GM23338 (cell line): ENCODE results near the gene SGMS2.

ENCODE experiments used
- CREB1 ChIP-seq: fragments of 250-450 bp; sonication (Bioruptor Pico); IDR thresholded peaks from 2 replicates; pipeline ENCODE4 v1.5.0; 2020; ENCODE audit warnings: low read depth, mild to moderate bottlenecking, moderate library complexity
- ETS1 ChIP-seq: IDR thresholded peaks from 2 replicates; pipeline ENCODE4 v1.6.1; 2016; ENCODE audit warnings: antibody characterized with exemption
- EZH2 ChIP-seq: fragments of 200-600 bp; sonication (generic); IDR thresholded peaks from one replicate; pipeline ENCODE4 v1.8.0; 2017; ENCODE audit warnings: antibody characterized with exemption, mild to moderate bottlenecking, low read depth; ENCODE audit not compliant: unreplicated experiment
- EZH2phosphoT487 ChIP-seq: fragments of 200-600 bp; sonication (generic); IDR thresholded peaks from one replicate; pipeline ENCODE4 v1.8.1; 2018; ENCODE audit warnings: antibody characterized with exemption; ENCODE audit not compliant: unreplicated experiment
- JUNB ChIP-seq: IDR thresholded peaks from one replicate; pipeline ENCODE4 v1.6.1; 2016; ENCODE audit warnings: antibody characterized with exemption; ENCODE audit not compliant: unreplicated experiment
- POLR2AphosphoS5 ChIP-seq: IDR thresholded peaks from 2 replicates; pipeline ENCODE4 v1.6.1; 2016; ENCODE audit warnings: antibody characterized with exemption, low read depth
- REST ChIP-seq: IDR thresholded peaks from one replicate; pipeline ENCODE4 v1.6.1; 2018; ENCODE audit warnings: antibody characterized with exemption; ENCODE audit not compliant: unreplicated experiment
- TF ChIP-seq, protein P1 (sequence below), 2 experiments: fragments of 200-600 bp in 1 of 2; sonication (generic) in 1 of 2; conservative IDR thresholded peaks; 2 replicates each; pipeline versions ENCODE4 v1.5.1 to v1.6.1; 2016 to 2017; ENCODE audit warnings: antibody characterized with exemption in 2 of 2, low read depth in 2 of 2, mild to moderate bottlenecking in 2 of 2, moderate library complexity in 1 of 2

DNA sequence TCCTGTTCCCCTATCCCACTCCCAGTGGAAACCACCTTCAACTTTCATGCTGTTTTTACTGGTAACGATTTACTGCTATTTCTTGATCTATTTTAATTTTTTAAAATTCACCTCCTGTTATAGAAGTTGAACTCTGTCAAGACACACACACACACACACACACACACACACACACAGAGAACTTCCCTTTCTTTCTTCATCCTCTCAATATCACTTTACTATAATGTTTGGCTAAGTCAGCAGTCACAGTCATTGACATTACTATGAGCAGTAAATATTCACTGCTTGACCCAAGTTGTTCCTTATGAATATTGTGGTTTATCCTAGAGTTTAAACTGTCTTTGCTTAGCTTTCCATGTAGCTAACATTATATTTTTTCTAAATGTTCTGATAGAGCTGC, 24.0 kb upstream of the SGMS2 start:
- TF ChIP-seq POLR2AphosphoS5 (no peak), EZH2phosphoT487 (no peak), CREB1 (CRISPR knock-in tag) (no peak), EZH2 (no peak), REST (no peak), JUNB (no peak), ETS1 (no peak)
- TF ChIP-seq, protein P1, sequence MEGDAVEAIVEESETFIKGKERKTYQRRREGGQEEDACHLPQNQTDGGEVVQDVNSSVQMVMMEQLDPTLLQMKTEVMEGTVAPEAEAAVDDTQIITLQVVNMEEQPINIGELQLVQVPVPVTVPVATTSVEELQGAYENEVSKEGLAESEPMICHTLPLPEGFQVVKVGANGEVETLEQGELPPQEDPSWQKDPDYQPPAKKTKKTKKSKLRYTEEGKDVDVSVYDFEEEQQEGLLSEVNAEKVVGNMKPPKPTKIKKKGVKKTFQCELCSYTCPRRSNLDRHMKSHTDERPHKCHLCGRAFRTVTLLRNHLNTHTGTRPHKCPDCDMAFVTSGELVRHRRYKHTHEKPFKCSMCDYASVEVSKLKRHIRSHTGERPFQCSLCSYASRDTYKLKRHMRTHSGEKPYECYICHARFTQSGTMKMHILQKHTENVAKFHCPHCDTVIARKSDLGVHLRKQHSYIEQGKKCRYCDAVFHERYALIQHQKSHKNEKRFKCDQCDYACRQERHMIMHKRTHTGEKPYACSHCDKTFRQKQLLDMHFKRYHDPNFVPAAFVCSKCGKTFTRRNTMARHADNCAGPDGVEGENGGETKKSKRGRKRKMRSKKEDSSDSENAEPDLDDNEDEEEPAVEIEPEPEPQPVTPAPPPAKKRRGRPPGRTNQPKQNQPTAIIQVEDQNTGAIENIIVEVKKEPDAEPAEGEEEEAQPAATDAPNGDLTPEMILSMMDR (conservative IDR thresholded peaks at IDR 0.05; ENCODE audit: low read depth in 2 of 2), result no peak
